Fibroblast of the aortic adventitia (primary cell): ENCODE results near the gene LMLN. TPM values are rescaled to one million over a fixed set of nuclear protein-coding genes. Genes with fewer than 3 reads are reported as not detected.
"Not testable (repeated sequence)": the region's sequence is repeated elsewhere in the genome, so short reads cannot be mapped to it uniquely, and the experiment has no call there.

ENCODE experiments used
- DNase-seq: peaks from one replicate; pipeline ENCODE4 v3.0.0-alpha.2; 2010; ENCODE audit warnings: low read depth
- H3K4me3 ChIP-seq: 2 replicates; pipeline ENCODE4 v1.5.1; 2011; ENCODE audit warnings: low read depth, mild to moderate bottlenecking, control low read depth, low read length, moderate library complexity
- total RNA-seq: library from RNA; depleted of rRNA; stranded (reverse); fragments of >200 nt; gene quantifications from 2 replicates; pipeline ENCODE4 v1.2.3, GENCODE V29; 2012; ENCODE audit warnings: low replicate concordance
- TF ChIP-seq, protein P1 (sequence below): IDR thresholded peaks from 2 replicates; pipeline ENCODE4 v1.5.1; 2011; ENCODE audit warnings: mild to moderate bottlenecking, low read length, control low read depth, inconsistent platforms; ENCODE audit not compliant: insufficient read depth

LMLN gene
- total RNA-seq, 1 donor, result 9.2 TPM

DNA sequence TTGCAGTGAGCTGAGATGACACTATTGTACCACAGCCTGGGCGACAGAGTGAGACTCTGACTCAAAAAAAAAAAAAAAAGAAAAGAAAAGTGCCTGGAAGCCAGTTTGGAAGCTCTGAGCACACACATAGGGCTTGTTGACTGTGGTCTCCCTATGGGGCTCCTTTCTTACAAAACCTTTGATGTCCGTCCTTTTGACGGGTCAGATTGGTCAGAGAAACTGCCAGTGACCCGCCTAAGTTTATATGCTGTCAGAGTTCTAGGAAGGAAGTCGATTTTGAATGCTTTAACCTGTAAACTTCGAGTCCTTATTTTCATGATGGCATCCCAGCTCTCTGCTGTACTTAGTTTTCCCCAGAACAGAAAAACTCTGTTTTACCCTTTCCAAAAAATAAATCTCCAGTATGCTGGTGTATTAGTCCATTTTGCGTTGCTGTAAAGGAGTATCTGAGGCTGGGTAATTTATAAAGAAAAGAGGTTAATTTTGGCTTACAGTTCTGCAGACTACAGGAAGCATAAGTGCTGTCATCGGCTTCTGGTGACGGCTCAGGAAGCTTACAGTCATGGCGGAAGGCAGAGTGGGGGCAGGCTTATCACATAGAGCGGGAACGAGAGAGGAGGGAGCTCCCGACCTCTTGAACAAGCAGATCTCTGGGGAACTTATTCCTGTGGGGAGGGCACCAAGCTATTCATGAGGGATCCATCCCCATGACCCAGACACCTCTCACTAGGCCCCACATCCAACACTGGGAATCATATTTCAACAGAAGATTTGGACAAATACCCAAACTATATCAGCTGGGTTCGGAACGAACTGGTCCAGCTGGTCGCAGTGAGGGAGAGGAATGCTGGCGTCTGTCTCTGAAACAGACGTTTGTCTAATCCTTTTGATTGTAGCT is 72.3 kb downstream of the LMLN start:
- DNase-seq, result no peak
- H3K4me3 ChIP-seq, result no peak overlapping the region
- TF ChIP-seq, protein P1, sequence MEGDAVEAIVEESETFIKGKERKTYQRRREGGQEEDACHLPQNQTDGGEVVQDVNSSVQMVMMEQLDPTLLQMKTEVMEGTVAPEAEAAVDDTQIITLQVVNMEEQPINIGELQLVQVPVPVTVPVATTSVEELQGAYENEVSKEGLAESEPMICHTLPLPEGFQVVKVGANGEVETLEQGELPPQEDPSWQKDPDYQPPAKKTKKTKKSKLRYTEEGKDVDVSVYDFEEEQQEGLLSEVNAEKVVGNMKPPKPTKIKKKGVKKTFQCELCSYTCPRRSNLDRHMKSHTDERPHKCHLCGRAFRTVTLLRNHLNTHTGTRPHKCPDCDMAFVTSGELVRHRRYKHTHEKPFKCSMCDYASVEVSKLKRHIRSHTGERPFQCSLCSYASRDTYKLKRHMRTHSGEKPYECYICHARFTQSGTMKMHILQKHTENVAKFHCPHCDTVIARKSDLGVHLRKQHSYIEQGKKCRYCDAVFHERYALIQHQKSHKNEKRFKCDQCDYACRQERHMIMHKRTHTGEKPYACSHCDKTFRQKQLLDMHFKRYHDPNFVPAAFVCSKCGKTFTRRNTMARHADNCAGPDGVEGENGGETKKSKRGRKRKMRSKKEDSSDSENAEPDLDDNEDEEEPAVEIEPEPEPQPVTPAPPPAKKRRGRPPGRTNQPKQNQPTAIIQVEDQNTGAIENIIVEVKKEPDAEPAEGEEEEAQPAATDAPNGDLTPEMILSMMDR, result no peak

DNA sequence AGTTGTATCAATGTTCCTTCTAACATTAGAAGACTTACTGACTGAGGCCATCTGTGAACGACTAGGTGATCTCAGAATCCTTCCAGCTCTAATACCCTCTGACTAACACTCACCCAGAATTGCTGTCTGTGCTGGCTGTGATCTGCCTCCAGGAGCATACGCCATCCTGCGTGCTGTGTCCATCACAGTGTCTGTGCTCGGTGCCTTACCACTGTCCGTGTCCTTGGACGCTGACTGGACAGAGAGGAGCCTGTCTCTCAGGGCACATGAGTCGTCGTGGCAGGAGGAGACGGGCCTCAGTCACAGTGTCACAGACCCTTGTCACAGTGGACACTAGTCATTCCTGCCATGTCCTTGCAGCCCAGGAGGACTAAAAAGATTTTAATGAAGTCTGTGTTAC is 83.1 kb downstream of the LMLN start:
- TF ChIP-seq, protein P1, result no peak
- H3K4me3 ChIP-seq, result no peak overlapping the region
- no peak for DNase-seq

DNA sequence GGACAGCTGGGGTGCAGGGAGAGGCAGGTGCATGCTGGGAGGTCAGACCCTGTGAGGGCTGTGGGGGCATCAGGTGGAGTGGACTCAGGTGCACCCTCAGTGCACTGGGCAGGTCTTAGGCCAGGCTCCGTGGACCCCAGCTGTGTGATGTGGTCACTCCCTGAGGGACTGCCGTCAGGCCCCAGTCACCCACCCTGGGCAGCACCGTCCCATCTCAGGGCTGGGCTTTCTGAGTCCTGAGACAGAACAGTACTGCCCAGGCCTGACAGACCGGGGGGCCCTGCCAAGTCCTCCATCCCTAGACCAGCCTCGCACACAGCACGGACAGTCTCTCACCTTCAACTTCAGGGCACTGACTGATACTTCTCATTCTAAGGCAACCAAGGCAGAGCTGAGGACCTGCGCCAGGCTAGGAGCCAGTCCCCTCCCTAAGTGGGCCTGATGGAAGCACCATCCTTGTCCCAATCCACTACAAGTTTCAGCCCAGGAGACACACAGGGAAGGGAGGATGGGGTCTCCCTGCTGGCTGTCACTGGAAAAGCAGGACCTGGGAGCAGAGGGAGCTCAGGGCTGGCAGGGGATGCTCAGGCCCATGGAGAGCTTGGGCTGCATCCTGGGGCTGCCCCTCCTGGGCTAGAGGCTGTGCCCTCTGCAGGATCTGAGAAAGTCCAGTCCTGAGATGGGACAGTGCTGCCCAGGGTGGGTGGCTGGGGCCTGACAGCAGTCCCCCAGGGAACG is 86.3 kb downstream of the LMLN start:
- TF ChIP-seq, protein P1, result no peak
- H3K4me3 ChIP-seq, result no peak overlapping the region
- DNase-seq, result no peak

DNA sequence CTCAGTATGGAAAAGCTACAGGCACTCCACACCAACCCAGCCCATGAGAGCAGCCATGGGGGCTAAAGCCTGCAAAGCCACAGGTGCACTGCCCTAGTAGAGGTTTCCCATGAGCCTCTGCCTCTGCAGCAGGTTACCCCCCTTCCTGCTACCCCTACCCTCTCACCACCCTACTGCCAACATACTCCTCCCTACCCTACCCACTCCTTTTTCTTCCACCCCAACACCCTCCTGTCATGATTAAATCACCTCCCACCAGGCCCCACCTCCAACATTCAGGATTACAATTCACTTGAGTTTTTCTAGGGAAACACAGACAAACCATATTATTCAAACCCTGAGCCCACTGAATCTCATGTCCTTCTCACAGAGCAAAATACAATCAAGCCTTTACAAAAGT is 88.4 kb downstream of the LMLN start:
- no peak for DNase-seq
- H3K4me3 ChIP-seq, result no peak overlapping the region
- TF ChIP-seq, protein P1, result no peak

DNA sequence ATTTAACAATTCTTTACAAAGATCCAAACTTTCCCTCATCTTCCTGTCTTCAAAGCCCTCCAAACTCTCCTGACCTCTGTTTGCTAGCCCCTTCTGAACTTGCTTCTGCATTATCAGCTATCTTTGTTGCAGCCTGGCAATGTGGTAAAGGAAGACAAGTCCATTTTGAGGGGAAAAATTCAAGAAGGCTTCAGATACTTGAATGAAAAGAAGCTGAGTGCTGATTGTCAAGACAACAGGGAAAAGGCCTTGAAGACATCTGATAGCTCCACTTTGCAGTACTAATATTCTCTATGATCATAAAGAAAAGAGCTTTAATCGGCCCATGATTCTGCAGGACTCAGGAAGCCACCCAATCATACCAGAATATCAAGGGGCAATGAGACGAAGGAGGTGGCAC is 91.8 kb downstream of the LMLN start:
- no peak for DNase-seq
- H3K4me3 ChIP-seq, result no peak overlapping the region
- TF ChIP-seq, protein P1, result no peak

DNA sequence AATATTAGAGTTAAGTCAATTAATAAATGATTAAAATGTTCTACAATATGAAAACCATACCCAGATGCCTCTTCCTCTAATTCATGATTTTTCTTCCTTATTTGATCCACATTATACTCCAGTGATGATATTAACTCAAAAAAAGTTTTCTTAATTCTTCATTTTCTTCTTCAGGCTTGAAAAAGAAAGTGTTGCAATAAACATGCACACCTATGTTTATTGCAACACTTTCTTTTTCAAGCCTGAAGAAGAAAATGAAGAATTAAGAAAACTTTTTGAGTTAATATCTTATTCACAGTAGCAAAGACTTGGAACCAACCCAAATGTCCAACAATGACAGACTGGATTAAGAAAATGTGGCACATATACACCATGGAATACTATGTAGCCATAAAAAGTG is 93.4 kb downstream of the LMLN start:
- not testable (repeated sequence) for DNase-seq

More for the DNA sequence above, 93.4 kb downstream of the LMLN start:
- H3K4me3 ChIP-seq, result not testable (repeated sequence)
